Stimulated activated CD8-positive, alpha-beta memory T cell treated with anti-CD3 and anti-CD28 coated beads, Interleukin-4, amount 100 ng/mL, for 4 hours (primary cell): ENCODE measurements around the gene RASSF4.

ENCODE experiments used
- DNase-seq, 2 donors: peaks; one replicate each; pipeline ENCODE4 v3.0.0-alpha.2; 2020; ENCODE audit warnings: low read depth in 2 of 2, low spot score in 1 of 2

Gene RASSF4

GRCh38 chr10:44927352-44927751, 32.2 kb upstream of the RASSF4 start:
- no peak for DNase-seq

GRCh38 chr10:44928462-44928861, 31.1 kb upstream of the RASSF4 start:
- DNase-seq: no peak

- no peak for DNase-seq
These were observed 30.0 kb upstream of the RASSF4 start for GRCh38 chr10:44929356-44930255.

- no peak for DNase-seq
These were observed 28.5 kb upstream of the RASSF4 start for GRCh38 chr10:44930904-44931620.

- no peak for DNase-seq
These were observed 27.7 kb upstream of the RASSF4 start for GRCh38 chr10:44931621-44932516.

GRCh38 chr10:44932517-44933450, 26.8 kb upstream of the RASSF4 start:
- peak; percentile 54 to 70 for DNase-seq

- DNase-seq: no peak
These were observed 25.9 kb upstream of the RASSF4 start for GRCh38 chr10:44933451-44934321.

- DNase-seq: no peak
These were observed 25.0 kb upstream of the RASSF4 start for GRCh38 chr10:44934416-44935200.

GRCh38 chr10:44935201-44935965, 24.2 kb upstream of the RASSF4 start:
- no peak for DNase-seq

- no peak for DNase-seq
These were observed 23.7 kb upstream of the RASSF4 start for GRCh38 chr10:44935966-44936295.

- no peak for DNase-seq
These were observed 23.2 kb upstream of the RASSF4 start for GRCh38 chr10:44936314-44936975.

GRCh38 chr10:44937196-44938005, 22.2 kb upstream of the RASSF4 start:
- DNase-seq: no peak

GRCh38 chr10:44938956-44939355, 20.6 kb upstream of the RASSF4 start:
- DNase-seq: no peak

GRCh38 chr10:44939691-44940401, 19.8 kb upstream of the RASSF4 start:
- DNase-seq: no peak

- no peak for DNase-seq
These were observed 15.2 kb upstream of the RASSF4 start for GRCh38 chr10:44944354-44944753.

GRCh38 chr10:44946205-44946604, 13.4 kb upstream of the RASSF4 start:
- no peak for DNase-seq
